KOPT-K1 (cell line): Measurements from ENCODE around the gene MGARP.

Experiments used
- H3K27ac ChIP-seq: fragments of 200-600 bp; sonication (generic); 2 replicates; pipeline ENCODE4 v1.5.1; 2016; ENCODE audit warnings: antibody characterized with exemption, mild to moderate bottlenecking, low read depth, low read length; ENCODE audit not compliant: poor library complexity, severe bottlenecking
- H3K36me3 ChIP-seq: fragments of 200-600 bp; sonication (generic); 2 replicates; pipeline ENCODE4 v1.5.1; 2017; ENCODE audit warnings: antibody characterized with exemption, mild to moderate bottlenecking, low read length, moderate library complexity; ENCODE audit not compliant: insufficient read depth
- H3K9me3 ChIP-seq: fragments of 200-600 bp; sonication (generic); 2 replicates; pipeline ENCODE4 v1.5.1; 2017; ENCODE audit warnings: antibody characterized with exemption, low read length, mild to moderate bottlenecking; ENCODE audit not compliant: insufficient read depth, poor library complexity, severe bottlenecking

Gene MGARP

DNA sequence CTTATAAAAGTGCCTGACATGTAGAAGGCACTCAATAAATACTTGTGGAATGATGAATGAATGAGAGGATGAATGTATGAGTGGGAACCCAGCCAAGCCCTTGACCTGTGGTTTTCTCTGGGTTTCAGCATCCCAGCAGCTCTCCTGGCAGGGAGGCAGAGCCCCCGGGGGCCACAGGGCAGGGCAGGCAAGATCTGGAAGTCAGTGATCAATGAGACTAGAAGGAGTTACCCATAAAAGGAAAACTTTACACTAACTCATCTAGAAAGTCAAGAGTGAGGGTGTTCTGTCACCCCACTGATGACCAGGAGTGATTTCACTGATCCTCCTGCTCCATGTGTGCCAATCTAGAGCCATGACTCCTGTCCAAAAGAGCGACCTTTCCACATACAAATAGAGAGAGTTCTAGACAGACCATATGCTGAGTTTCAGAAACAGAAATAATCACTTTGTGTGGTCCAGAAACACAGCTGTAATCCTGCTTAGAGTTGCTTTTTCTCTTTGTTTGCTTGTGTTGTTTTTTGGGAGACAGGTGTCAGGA is 37.4 kb downstream of the MGARP start:
- no peaks in the 10 kb centered on the region for H3K36me3 ChIP-seq

DNA sequence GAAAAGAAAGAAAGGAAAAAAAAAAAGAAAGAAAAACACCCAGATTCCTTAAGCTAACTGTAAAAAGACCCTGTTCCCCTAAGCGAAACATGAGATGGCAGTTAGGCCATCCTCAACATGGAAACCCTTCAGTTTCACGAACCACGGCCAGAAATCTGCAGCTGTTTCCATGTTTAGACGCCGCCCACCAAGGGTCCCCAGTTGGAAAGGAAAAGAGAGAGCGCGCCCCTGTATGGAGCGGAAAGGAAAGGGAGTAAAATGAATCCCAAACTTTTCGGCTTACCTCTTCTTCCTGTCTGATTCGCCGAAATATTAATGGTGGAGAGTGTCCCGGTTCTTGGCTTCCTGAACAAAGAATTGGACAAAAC is 38.3 kb downstream of the MGARP start:
- H3K27ac ChIP-seq = no peak overlapping the region
- no peaks in the 10 kb centered on the region for H3K36me3 ChIP-seq
- no peaks in the 10 kb centered on the region for H3K9me3 ChIP-seq

More for the DNA sequence above, 37.4 kb downstream of the MGARP start:
- H3K9me3 ChIP-seq = no peaks in the 10 kb centered on the region
- H3K27ac ChIP-seq = no peak overlapping the region

GRCh38 chr4:139241086-139241783 is 38.8 kb downstream of the MGARP start:
- H3K9me3 ChIP-seq = no peaks in the 10 kb centered on the region
- H3K36me3 ChIP-seq = no peaks in the 10 kb centered on the region
- no peak overlapping the region for H3K27ac ChIP-seq

DNA sequence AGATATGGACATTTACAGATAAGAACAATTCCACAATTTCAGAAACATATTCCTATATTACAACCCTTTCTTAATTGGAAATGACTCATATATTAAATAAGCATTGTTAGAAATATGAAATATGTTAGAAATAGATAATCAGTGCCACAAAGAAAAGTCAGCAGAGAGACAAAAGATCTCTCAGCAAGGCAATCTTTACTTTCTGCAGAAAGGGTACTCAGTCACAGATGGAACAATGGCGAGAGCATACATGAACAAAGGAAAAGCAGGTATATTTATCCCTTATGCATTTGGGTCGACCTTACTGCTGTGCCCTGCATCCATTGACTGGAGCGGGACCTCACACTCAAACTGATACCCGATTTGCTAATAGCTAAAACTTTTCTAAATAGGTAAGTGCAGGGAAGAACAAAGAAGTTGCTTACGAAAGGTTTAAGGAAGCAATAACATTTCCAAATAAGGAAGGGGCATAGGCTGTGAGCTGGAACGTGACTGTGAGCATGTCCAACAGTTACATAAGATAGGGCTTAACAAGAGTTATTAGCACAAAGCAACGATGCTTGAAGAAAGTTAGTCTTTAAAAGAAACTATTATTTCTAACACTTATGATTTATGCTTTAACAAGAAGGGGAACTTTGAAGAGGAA is 40.8 kb downstream of the MGARP start:
- H3K27ac ChIP-seq = no peak overlapping the region
- H3K36me3 ChIP-seq = no peaks in the 10 kb centered on the region
- H3K9me3 ChIP-seq = no peaks in the 10 kb centered on the region

- no peaks in the 10 kb centered on the region for H3K9me3 ChIP-seq
- no peak overlapping the region for H3K27ac ChIP-seq
- no peaks in the 10 kb centered on the region for H3K36me3 ChIP-seq
These were observed 45.8 kb downstream of the MGARP start for GRCh38 chr4:139234253-139234652.

DNA sequence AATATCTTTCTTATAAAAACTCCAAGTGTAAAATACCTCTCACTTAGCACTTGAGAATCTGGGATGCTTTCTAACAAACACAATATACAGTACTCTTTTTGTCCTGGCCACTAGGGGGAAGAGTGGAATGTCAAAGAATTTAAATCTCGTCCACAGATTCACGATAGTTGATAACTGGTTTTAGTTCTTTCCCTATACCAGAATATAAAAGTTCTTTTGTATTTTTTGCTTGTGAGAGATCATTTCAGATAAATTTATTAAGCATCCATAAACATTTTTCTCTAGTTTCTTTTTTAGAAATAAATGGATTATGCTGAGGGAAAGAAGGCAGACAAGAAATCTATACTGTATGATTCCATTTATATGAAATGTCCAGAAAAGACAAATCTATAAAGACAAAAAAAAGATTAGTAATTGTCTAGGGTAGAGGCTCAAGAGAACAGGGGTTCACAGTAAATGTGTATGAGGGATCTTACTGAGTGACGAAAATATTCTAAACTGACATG is 50.4 kb downstream of the MGARP start:
- no peak overlapping the region for H3K27ac ChIP-seq
- no peaks in the 10 kb centered on the region for H3K36me3 ChIP-seq
- no peaks in the 10 kb centered on the region for H3K9me3 ChIP-seq

DNA sequence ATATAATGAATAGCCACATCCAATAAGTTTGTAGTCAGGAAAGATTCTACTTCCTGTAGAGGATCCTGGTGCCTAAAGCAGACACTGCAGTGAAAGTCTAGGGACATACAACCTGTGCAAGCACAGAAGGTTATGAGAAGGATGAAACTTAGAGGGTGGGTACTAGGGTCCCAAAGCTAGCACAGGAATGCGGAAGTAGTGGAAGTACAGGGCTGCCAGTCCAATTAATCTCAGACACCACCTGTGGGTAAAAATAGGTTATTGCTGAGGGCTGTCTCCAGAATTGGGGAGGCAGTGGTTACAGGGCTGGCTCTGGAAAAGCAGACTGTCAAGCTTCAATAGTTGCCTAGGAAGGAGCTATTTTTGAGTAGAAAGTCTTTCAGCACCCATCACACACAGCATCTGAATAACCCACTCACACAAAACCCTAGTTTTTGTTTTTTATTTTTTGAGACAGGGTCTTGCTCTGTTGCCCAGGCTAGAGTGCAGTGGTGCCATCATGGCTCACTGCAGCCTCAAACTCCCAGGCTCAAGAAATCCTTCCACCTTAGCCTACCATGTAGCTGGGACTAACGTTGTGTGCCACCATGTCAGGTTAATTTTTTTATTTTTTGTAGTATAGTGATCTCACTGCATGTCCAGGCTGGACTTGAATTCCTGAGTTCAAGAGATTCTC is 52.2 kb downstream of the MGARP start:
- H3K36me3 ChIP-seq = no peaks in the 10 kb centered on the region
- no peak overlapping the region for H3K27ac ChIP-seq
- no peaks in the 10 kb centered on the region for H3K9me3 ChIP-seq

DNA sequence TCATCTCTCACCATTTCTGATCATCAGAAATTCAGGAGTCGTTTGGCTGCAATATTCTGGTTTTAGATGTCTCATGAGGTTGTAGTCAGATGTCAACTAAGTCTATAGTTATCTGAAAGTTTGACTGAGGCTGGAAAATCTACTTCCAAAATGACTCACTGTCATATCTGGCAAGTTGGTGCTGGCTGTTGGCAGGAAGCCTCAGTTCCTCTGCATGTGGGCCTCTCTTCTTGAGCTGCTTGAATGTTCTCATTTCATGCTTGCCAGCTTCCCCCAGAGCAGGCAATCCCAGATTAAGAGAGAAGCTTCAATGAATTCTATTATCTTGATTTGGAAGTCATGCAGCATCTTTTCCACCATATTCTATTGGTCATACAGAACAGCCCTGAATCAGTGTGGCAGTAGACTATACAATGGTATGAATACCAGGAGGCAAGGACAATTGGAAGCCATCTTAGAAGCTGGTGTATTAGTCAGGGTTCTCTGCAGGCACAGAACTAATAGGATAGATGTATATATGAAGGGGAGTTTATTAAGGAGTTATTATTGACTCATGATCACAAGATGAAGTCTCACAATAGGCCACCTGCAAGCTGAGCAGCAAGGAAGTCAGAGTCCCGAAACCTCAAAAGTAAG is 56.2 kb downstream of the MGARP start:
- H3K27ac ChIP-seq = no peak overlapping the region
- H3K36me3 ChIP-seq = no peaks in the 10 kb centered on the region
- H3K9me3 ChIP-seq = no peaks in the 10 kb centered on the region

DNA sequence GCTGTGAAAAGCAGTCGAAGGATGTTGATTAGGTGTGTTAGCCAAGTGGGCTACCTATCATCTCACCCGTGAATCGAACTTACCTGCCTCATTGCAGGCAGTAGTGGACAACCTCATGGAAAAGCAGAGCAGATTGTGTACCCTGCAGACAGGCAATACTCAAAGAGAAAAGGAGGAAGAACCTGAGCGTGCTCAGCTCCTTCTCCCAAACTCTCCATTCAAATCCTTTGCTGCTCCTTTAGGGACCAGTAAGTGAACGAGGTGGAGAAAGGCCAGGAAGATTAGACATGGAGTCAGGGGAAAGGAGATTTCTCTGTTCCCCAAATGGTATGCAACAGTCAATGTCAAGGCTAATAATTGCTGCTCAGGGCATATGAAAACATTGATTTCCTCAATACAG is 57.8 kb downstream of the MGARP start:
- Histone ChIP-seq H3K36me3 (no peaks in the 10 kb centered on the region), H3K9me3 (no peaks in the 10 kb centered on the region), H3K27ac (no peak overlapping the region)

- H3K36me3 ChIP-seq = no peaks in the 10 kb centered on the region
- H3K27ac ChIP-seq = no peak overlapping the region
- H3K9me3 ChIP-seq = no peaks in the 10 kb centered on the region
These were observed 58.3 kb downstream of the MGARP start for GRCh38 chr4:139221687-139222086.

DNA sequence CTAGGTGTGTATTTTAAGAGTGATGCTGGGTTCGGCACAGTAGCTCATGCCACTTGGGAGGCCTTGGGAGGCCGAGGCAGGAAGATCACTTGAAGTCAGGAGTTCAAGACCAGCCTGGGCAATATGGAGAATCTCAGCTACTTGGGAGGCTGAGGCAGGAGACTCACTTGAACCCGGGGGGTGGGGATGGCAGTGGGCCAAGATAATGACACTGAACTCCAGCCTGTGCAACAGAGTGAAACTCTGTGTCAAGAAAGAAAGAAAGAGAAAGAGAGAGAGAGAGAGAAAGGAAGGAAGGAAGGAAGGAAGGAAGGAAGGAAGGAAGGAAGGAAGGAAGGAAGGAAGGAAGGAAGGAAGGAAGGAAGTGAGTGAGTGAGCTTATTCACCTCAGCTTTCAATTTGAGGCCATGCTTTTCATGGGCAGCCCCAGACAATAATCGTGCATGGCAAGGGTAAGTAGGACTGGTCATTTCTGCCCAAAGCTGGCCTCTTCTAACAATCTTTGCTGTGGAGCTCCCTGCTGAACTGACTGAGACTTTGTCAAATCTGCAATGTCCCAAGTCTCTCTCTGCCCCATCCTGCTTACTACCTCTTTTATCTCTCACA is 60.5 kb downstream of the MGARP start:
- no peaks in the 10 kb centered on the region for H3K36me3 ChIP-seq
- H3K9me3 ChIP-seq = no peaks in the 10 kb centered on the region
- no peak overlapping the region for H3K27ac ChIP-seq
